Endodermal cell (in vitro differentiated cells): Measurements from ENCODE around the gene FUT1. TPM values are rescaled to one million over a fixed set of nuclear protein-coding genes. Genes with fewer than 3 reads are reported as not detected.

Experiments
- DNase-seq: peaks from one replicate; pipeline ENCODE4 v3.0.0-alpha.2; 2017
- H3K27ac ChIP-seq: 2 replicates; pipeline ENCODE4 v1.5.1; 2013; ENCODE audit warnings: mild to moderate bottlenecking, low read depth, low read length, moderate library complexity
- H3K27me3 ChIP-seq: 2 replicates; pipeline ENCODE4 v1.6.1; 2013; ENCODE audit warnings: mild to moderate bottlenecking, low read length, moderate library complexity; ENCODE audit not compliant: insufficient read depth, control insufficient read depth, poor library complexity, severe bottlenecking
- H3K36me3 ChIP-seq: 2 replicates; pipeline ENCODE4 v1.7.0; 2013; ENCODE audit warnings: mild to moderate bottlenecking, low read length, moderate library complexity; ENCODE audit not compliant: control insufficient read depth, insufficient read depth
- H3K4me1 ChIP-seq: one replicate; pipeline ENCODE4 v1.7.0; 2013; ENCODE audit warnings: low read length; ENCODE audit not compliant: control insufficient read depth, insufficient read depth
- H3K4me3 ChIP-seq: 2 replicates; pipeline ENCODE4 v1.5.1; 2013; ENCODE audit warnings: mild to moderate bottlenecking, low read length, moderate library complexity
- H3K9ac ChIP-seq: 2 replicates; pipeline ENCODE4 v1.6.1; 2013; ENCODE audit warnings: mild to moderate bottlenecking, low read length, moderate library complexity; ENCODE audit not compliant: poor library complexity, severe bottlenecking; ENCODE audit errors: extremely low read depth
- H3K9me3 ChIP-seq: 2 replicates; pipeline ENCODE4 v1.6.1; 2013; ENCODE audit warnings: mild to moderate bottlenecking, low read length, moderate library complexity; ENCODE audit not compliant: control insufficient read depth
- H3K27ac Mint-ChIP-seq: 2 replicates; pipeline ENCODE4 v1.8.0; 2020; ENCODE audit warnings: mixed read lengths
- H3K27me3 Mint-ChIP-seq: 2 replicates; pipeline ENCODE4 v1.8.0; 2021; ENCODE audit warnings: mild to moderate bottlenecking, mixed read lengths; ENCODE audit not compliant: insufficient read depth
- H3K36me3 Mint-ChIP-seq: 2 replicates; pipeline ENCODE4 v1.8.0; 2020; ENCODE audit warnings: low read depth, mixed read lengths
- H3K4me1 Mint-ChIP-seq: 2 replicates; pipeline ENCODE4 v1.8.0; 2020; ENCODE audit warnings: mixed read lengths
- H3K4me3 Mint-ChIP-seq: 2 replicates; pipeline ENCODE4 v1.8.0; 2020; ENCODE audit warnings: mild to moderate bottlenecking, moderate library complexity, mixed read lengths
- H3K9me3 Mint-ChIP-seq: 2 replicates; pipeline ENCODE4 v1.8.0; 2020; ENCODE audit warnings: mild to moderate bottlenecking, mixed read lengths
- WGBS, 2 experiments: methylation state at CpG; one replicate each; pipeline versions ENCODE4 v1.1.5 to v1.1.7; 2013; ENCODE audit warnings: missing lambda C conversion rate in 2 of 2, mixed read lengths in 1 of 2; ENCODE audit not compliant: insufficient coverage in 1 of 2, insufficient read length in 1 of 2; 5-methylcytosine and 5-hydroxymethylcytosine counted together
- total RNA-seq, 2 donors: library from RNA; stranded (reverse); fragmentation: NEBNext Ultra II Directional in 1 of 2; extraction: Animal tissue kit (Norgen Biotek cat#: 25700) in 1 of 2; gene quantifications; 2 replicates in 1 of 2; 3 replicates in 1 of 2; pipeline ENCODE4 v1.2.1, GENCODE V29; 2021
- TF ChIP-seq, protein P1 (sequence below): fragments of 200-600 bp; sonication (generic); conservative IDR thresholded peaks from 2 replicates; pipeline ENCODE4 v1.5.0; 2021; ENCODE audit warnings: antibody characterized with exemption, mild to moderate bottlenecking

The FUT1 gene
- total RNA-seq, 2 donors from 2014 or later: 5.4 to 6.3 TPM

DNA sequence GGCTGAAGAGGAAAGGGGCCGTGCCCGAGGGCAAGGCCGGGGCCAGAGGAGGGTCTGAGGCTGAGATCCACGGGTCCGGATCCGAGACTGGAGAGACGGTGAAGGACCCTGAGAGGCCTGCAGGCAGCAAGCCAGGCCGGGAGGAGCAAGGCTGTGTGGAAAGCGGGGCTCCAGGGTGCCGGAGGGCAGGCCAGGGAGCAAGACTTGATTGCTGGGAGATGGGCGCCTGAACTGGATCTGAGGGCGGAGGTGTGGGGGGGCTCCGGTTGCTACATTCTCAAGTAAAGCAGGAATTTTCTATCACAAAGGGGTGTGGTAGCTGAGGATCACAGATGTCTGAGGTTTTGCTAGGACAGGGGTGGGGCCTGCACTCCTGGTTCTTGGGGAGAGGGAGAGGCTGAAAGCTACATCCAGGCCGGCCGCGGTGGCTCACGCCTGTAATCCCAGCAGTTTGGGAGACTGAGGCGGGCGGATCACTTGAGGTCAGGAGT lies 36.7 kb downstream of the FUT1 start:
- Mint-ChIP-seq H3K4me1 (peaks cover 24% of the 10 kb centered on the region), H3K27me3 (peaks cover 2% of the 10 kb centered on the region), H3K36me3 (peaks cover 8% of the 10 kb centered on the region), H3K9me3 (peaks cover 6% of the 10 kb centered on the region), H3K4me3 (peak overlapping the region; percentile 75), H3K27ac (peak overlapping the region; percentile 30)
- no peaks in the 10 kb centered on the region for H3K27me3 ChIP-seq
- H3K36me3 ChIP-seq: no peaks in the 10 kb centered on the region
- H3K9ac ChIP-seq: no peak overlapping the region
- WGBS, 2 experiments: 92 to 96% methylated on average over 19 of the region's 19 CpGs
- peaks cover 4% of the 10 kb centered on the region for H3K9me3 ChIP-seq
- H3K4me3 ChIP-seq: no peak overlapping the region
- peak; percentile 54 for DNase-seq
- H3K27ac ChIP-seq: no peak overlapping the region
- no peaks in the 10 kb centered on the region for H3K4me1 ChIP-seq
- TF ChIP-seq, protein P1, sequence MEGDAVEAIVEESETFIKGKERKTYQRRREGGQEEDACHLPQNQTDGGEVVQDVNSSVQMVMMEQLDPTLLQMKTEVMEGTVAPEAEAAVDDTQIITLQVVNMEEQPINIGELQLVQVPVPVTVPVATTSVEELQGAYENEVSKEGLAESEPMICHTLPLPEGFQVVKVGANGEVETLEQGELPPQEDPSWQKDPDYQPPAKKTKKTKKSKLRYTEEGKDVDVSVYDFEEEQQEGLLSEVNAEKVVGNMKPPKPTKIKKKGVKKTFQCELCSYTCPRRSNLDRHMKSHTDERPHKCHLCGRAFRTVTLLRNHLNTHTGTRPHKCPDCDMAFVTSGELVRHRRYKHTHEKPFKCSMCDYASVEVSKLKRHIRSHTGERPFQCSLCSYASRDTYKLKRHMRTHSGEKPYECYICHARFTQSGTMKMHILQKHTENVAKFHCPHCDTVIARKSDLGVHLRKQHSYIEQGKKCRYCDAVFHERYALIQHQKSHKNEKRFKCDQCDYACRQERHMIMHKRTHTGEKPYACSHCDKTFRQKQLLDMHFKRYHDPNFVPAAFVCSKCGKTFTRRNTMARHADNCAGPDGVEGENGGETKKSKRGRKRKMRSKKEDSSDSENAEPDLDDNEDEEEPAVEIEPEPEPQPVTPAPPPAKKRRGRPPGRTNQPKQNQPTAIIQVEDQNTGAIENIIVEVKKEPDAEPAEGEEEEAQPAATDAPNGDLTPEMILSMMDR: no peak

DNA sequence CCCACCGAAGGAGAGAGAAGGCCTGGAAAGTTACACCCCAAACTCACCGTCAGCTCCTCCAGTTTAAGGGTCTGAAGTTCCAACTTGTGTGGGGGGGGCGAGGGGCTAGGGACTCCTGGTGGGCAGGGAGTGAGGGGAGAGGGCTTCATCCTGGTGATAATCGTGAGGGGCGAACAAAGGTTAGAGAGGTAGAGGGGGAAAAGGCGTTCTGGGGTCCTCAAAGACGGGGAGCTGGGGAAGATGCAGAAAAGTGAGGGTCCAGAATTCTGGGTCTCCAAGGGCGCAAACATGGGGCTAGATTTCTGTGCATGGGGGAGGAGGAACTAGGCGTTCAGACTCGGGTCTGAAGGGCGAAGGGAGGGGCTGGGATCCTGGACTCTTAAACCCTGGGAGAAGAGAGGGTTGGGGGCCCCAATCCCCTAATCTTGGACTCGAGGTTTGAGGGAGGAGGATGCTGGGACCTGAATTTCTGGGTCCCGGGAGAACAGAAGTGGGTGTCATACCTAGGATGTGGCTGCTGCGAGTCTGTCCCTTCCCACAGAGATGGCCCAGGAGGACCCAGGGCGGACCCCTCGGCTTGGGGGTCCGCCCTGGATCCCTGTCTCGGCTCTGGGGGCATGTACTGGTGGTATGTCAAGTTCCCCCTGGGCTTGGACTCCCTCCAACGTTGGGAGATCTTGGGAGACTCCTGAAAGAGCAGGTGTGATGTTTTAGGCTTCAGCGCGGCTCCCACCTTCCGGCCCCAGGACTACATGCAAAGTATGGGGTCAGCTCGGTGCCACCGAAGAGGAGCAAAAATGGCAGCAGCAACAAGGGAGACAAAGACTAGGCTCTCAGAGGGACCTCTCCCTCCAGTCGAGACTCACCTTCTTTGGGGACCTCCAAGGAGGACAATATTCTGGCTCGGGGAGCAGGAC lies 37.4 kb downstream of the FUT1 start:
- 83 to 96% methylated on average over 12 to 26 of the region's 26 CpGs for WGBS, 2 experiments
- Histone ChIP-seq H3K27ac (peak overlapping the region; percentile 55), H3K9me3 (peaks cover 4% of the 10 kb centered on the region), H3K9ac (peak overlapping the region; percentile 59), H3K27me3 (no peaks in the 10 kb centered on the region), H3K36me3 (no peaks in the 10 kb centered on the region), H3K4me3 (peak overlapping the region; percentile 89), H3K4me1 (no peaks in the 10 kb centered on the region)
- DNase-seq: peak; percentile 53
- H3K27ac Mint-ChIP-seq: peak overlapping the region; percentile 90
- H3K36me3 Mint-ChIP-seq: peaks cover 8% of the 10 kb centered on the region
- H3K9me3 Mint-ChIP-seq: peaks cover 7% of the 10 kb centered on the region
- peak overlapping the region; percentile 75 for H3K4me3 Mint-ChIP-seq
- H3K27me3 Mint-ChIP-seq: peaks cover 2% of the 10 kb centered on the region
- TF ChIP-seq, protein P1: no peak
- H3K4me1 Mint-ChIP-seq: peaks cover 24% of the 10 kb centered on the region

DNA sequence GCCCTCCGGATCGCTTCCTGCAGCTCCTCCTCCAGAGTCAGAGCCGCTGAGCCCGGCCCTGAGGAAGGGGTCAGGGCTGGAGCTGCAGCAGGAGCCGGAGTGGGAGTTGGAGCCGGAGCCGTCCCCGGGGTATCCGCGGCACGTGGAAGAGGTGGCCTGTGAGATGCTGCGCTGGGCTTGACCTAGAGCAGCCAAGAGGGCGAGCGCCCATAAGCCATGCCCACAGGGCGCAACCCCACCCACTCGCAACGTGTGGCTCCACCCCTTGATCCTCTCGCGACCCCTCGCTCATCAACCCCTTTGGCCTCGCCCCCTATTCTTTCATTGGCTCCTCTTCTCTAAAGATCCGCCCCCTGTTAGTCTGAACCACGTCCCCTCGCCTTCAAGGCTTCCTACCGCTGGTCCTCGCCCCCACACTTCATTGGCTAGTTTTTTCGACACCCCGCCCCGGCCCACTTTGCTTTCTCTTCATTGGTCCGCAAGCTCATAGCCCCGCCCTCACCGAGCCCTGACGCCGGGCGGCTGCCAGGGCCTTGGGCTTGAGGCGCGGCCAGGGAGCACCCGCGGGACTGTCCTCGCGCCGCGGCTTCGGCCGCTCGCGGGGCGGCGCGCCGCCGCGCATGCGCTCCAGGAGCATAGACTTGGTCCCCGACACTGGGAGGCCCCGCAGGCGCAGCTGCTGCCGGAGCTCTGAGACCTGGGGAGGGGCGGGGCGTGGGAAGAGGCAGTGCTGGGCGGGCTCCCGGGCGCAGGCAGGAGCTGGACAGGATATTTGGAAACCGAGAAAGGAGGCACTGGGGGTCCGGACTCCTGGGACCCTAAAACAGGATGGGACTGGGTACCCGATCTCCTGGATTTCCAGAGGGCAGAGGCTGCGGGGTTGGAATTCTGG lies 38.3 kb downstream of the FUT1 start:
- H3K36me3 ChIP-seq: no peaks in the 10 kb centered on the region
- Mint-ChIP-seq H3K36me3 (peaks cover 8% of the 10 kb centered on the region), H3K4me3 (peak overlapping the region; percentile 75), H3K9me3 (peaks cover 7% of the 10 kb centered on the region), H3K4me1 (peaks cover 21% of the 10 kb centered on the region), H3K27ac (peak overlapping the region; percentile 90), H3K27me3 (peaks cover 5% of the 10 kb centered on the region)
- peak; percentile 100 for DNase-seq
- H3K27me3 ChIP-seq: no peaks in the 10 kb centered on the region
- 1 to 4% methylated on average over 18 to 67 of the region's 67 CpGs for WGBS, 2 experiments
- TF ChIP-seq, protein P1: no peak
- no peaks in the 10 kb centered on the region for H3K4me1 ChIP-seq
- peak overlapping the region; percentile 55 for H3K27ac ChIP-seq
- H3K4me3 ChIP-seq: peak overlapping the region; percentile 91
- H3K9me3 ChIP-seq: peaks cover 4% of the 10 kb centered on the region
- H3K9ac ChIP-seq: peak overlapping the region; percentile 59
